Measurements from ENCODE around the gene NT5DC3. TPM values are rescaled to one million over a fixed set of nuclear protein-coding genes. Genes with fewer than 3 reads are reported as not detected.

The NT5DC3 gene
- total and polyA plus RNA-seq, 9 of the 15 experiments (the other 6 are each of a cell fraction or from before 2014, with no cell fraction given) = 6.3 to 33.5 (median 24.5) TPM

DNA sequence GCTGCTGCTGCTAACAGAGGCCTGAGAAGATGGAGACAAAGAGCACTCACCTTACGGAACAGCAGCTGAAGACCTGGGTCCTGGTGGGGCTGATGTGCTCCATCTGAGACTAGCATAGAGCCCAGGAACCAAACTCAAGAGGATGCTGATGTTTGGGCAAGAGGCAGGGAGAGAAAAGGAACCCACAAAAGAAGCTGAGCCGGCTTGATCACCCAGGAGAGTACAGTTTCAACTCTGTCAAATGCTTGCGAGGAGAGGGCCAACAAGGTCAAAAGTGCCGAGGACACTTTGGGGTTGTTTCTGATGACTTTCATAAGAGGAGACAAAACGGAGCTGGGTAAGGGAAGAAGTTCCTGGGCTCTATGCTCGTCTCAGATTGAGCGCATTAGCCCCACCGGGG is 17.3 kb upstream of the NT5DC3 start (continued):
- TF ChIP-seq, protein P1, sequence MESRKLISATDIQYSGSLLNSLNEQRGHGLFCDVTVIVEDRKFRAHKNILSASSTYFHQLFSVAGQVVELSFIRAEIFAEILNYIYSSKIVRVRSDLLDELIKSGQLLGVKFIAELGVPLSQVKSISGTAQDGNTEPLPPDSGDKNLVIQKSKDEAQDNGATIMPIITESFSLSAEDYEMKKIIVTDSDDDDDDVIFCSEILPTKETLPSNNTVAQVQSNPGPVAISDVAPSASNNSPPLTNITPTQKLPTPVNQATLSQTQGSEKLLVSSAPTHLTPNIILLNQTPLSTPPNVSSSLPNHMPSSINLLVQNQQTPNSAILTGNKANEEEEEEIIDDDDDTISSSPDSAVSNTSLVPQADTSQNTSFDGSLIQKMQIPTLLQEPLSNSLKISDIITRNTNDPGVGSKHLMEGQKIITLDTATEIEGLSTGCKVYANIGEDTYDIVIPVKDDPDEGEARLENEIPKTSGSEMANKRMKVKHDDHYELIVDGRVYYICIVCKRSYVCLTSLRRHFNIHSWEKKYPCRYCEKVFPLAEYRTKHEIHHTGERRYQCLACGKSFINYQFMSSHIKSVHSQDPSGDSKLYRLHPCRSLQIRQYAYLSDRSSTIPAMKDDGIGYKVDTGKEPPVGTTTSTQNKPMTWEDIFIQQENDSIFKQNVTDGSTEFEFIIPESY (CRISPR knock-in tag; IDR thresholded peaks at IDR 0.05) = no peak
- no peak for TF ChIP-seq GATA2 (CRISPR knock-in tag; IDR thresholded peaks at IDR 0.05)
- TF ChIP-seq, protein P2, sequence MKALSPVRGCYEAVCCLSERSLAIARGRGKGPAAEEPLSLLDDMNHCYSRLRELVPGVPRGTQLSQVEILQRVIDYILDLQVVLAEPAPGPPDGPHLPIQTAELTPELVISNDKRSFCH (CRISPR knock-in tag; IDR thresholded peaks at IDR 0.05) = no peak
- TF ChIP-seq, protein P2 (tag; IDR thresholded peaks at IDR 0.05) = no peak
- TF ChIP-seq ESRRA (IDR thresholded peaks at IDR 0.05; ENCODE audit: borderline replicate concordance, low read depth) = no peak
- TF ChIP-seq PCBP1 (IDR thresholded peaks at IDR 0.05; ENCODE audit: low read depth, low read length, poor library complexity, severe bottlenecking) = no peak
- no peak for TF ChIP-seq MEIS2 (IDR thresholded peaks at IDR 0.05; ENCODE audit: partially characterized antibody)
- TF ChIP-seq, protein P3, sequence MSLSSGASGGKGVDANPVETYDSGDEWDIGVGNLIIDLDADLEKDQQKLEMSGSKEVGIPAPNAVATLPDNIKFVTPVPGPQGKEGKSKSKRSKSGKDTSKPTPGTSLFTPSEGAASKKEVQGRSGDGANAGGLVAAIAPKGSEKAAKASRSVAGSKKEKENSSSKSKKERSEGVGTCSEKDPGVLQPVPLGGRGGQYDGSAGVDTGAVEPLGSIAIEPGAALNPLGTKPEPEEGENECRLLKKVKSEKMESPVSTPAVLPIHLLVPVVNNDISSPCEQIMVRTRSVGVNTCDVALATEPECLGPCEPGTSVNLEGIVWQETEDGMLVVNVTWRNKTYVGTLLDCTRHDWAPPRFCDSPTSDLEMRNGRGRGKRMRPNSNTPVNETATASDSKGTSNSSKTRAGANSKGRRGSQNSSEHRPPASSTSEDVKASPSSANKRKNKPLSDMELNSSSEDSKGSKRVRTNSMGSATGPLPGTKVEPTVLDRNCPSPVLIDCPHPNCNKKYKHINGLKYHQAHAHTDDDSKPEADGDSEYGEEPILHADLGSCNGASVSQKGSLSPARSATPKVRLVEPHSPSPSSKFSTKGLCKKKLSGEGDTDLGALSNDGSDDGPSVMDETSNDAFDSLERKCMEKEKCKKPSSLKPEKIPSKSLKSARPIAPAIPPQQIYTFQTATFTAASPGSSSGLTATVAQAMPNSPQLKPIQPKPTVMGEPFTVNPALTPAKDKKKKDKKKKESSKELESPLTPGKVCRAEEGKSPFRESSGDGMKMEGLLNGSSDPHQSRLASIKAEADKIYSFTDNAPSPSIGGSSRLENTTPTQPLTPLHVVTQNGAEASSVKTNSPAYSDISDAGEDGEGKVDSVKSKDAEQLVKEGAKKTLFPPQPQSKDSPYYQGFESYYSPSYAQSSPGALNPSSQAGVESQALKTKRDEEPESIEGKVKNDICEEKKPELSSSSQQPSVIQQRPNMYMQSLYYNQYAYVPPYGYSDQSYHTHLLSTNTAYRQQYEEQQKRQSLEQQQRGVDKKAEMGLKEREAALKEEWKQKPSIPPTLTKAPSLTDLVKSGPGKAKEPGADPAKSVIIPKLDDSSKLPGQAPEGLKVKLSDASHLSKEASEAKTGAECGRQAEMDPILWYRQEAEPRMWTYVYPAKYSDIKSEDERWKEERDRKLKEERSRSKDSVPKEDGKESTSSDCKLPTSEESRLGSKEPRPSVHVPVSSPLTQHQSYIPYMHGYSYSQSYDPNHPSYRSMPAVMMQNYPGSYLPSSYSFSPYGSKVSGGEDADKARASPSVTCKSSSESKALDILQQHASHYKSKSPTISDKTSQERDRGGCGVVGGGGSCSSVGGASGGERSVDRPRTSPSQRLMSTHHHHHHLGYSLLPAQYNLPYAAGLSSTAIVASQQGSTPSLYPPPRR (CRISPR knock-in tag; IDR thresholded peaks at IDR 0.05; ENCODE audit: borderline replicate concordance) = no peak
- no peak for TF ChIP-seq EZH2 (IDR thresholded peaks at IDR 0.05; ENCODE audit: borderline replicate concordance, low read depth, low read length)
